T follicular helper cell (primary cell): ENCODE results near the gene DNAH14.
"Not testable (repeated sequence)": the region's sequence is repeated elsewhere in the genome, so short reads cannot be mapped to it uniquely, and the experiment has no call there.

ENCODE experiments used
- DNase-seq: peaks from one replicate; pipeline ENCODE4 v3.0.0-alpha.2; 2020; ENCODE audit warnings: low read depth

Gene DNAH14

GRCh38 chr1:224996266-224996665 lies 66.8 kb downstream of the DNAH14 start:
- no peak for DNase-seq

- no peak for DNase-seq
Observed at GRCh38 chr1:224998185-224998584, 68.7 kb downstream of the DNAH14 start.

- DNase-seq = no peak
Observed at GRCh38 chr1:225004396-225004795, 74.9 kb downstream of the DNAH14 start.

- DNase-seq = not testable (repeated sequence)
Observed at GRCh38 chr1:225006352-225006751, 76.9 kb downstream of the DNAH14 start.

- DNase-seq = not testable (repeated sequence)
Observed at GRCh38 chr1:225008050-225008449, 78.6 kb downstream of the DNAH14 start.

GRCh38 chr1:225021037-225021436 lies 91.6 kb downstream of the DNAH14 start:
- DNase-seq = no peak

- no peak for DNase-seq
Observed at GRCh38 chr1:225026701-225027100, 97.2 kb downstream of the DNAH14 start.

GRCh38 chr1:225036441-225036840 lies 107.0 kb downstream of the DNAH14 start:
- not testable (repeated sequence) for DNase-seq

GRCh38 chr1:225042263-225042662 lies 112.8 kb downstream of the DNAH14 start:
- DNase-seq = no peak

GRCh38 chr1:225044258-225044657 lies 114.8 kb downstream of the DNAH14 start:
- DNase-seq = no peak

GRCh38 chr1:225049594-225049993 lies 120.1 kb downstream of the DNAH14 start:
- no peak for DNase-seq

GRCh38 chr1:225063722-225064121 lies 134.2 kb downstream of the DNAH14 start:
- DNase-seq = no peak

- DNase-seq = no peak
Observed at GRCh38 chr1:225070972-225071371, 141.5 kb downstream of the DNAH14 start.

GRCh38 chr1:225097175-225097574 lies 167.7 kb downstream of the DNAH14 start:
- DNase-seq = no peak

- no peak for DNase-seq
Observed at GRCh38 chr1:225111000-225111399, 181.5 kb downstream of the DNAH14 start.

GRCh38 chr1:225113265-225113664 lies 183.8 kb downstream of the DNAH14 start:
- DNase-seq = no peak

- DNase-seq = no peak
Observed at GRCh38 chr1:225114354-225114990, 185.0 kb downstream of the DNAH14 start.

- no peak for DNase-seq
Observed at GRCh38 chr1:225119307-225119706, 189.8 kb downstream of the DNAH14 start.

GRCh38 chr1:225121095-225121494 lies 191.6 kb downstream of the DNAH14 start:
- DNase-seq = no peak

- DNase-seq = no peak
Observed at GRCh38 chr1:225131869-225132268, 202.4 kb downstream of the DNAH14 start.

- no peak for DNase-seq
Observed at GRCh38 chr1:225137976-225138375, 208.5 kb downstream of the DNAH14 start.

- DNase-seq = no peak
Observed at GRCh38 chr1:225143001-225143400, 213.5 kb downstream of the DNAH14 start.

- DNase-seq = no peak
Observed at GRCh38 chr1:225146478-225146877, 217.0 kb downstream of the DNAH14 start.

- DNase-seq = not testable (repeated sequence)
Observed at GRCh38 chr1:225147791-225148190, 218.3 kb downstream of the DNAH14 start.
